Esophagus squamous epithelium (tissue), 5 donors: ENCODE results near the gene FBXW7. TPM values are rescaled to one million over a fixed set of nuclear protein-coding genes. Genes with fewer than 3 reads are reported as not detected.

Source experiments
- DNase-seq: peaks from one replicate; lab custom pipeline; 2025; lab: John Stamatoyannopoulos, UW
- H3K27ac ChIP-seq, 4 donors: fragments of 200-600 bp; sonication (generic); one replicate each; pipeline ENCODE4 v1.5.1; 2016 to 2019; ENCODE audit warnings: mild to moderate bottlenecking in 1 of 4
- H3K27me3 ChIP-seq, 4 donors: fragments of 200-600 bp; sonication (generic); 1 replicate in 3 of 4; 2 replicates in 1 of 4; pipeline versions ENCODE4 v1.5.1 to v1.6.0; 2017 to 2021; ENCODE audit warnings: antibody characterized with exemption in 1 of 4
- H3K36me3 ChIP-seq, 3 donors: fragments of 200-600 bp; sonication (generic); one replicate each; pipeline ENCODE4 v1.5.1; 2016 to 2019
- H3K4me1 ChIP-seq, 3 donors: fragments of 200-600 bp; sonication (generic); one replicate each; pipeline ENCODE4 v1.5.1; 2017 to 2019
- H3K4me3 ChIP-seq, 4 donors: fragments of 200-600 bp; sonication (generic); 1 replicate in 3 of 4; 2 replicates in 1 of 4; pipeline ENCODE4 v1.5.1; 2016 to 2019; ENCODE audit warnings: mild to moderate bottlenecking in 2 of 4, moderate library complexity in 1 of 4
- H3K9me3 ChIP-seq, 3 donors: fragments of 200-600 bp; sonication (generic); one replicate each; pipeline ENCODE4 v1.5.1; 2016 to 2019
- CTCF ChIP-seq, 6 experiments: fragments of 450-650 bp in 4 of 6; fragments of 200-600 bp in 2 of 6; sonication (generic) in 2 of 6; IDR thresholded peaks; one replicate each; pipeline ENCODE4 v1.5.1; 2016 to 2019; ENCODE audit warnings: antibody characterized with exemption in 6 of 6, mild to moderate bottlenecking in 4 of 6, moderate library complexity in 4 of 6
- POLR2A ChIP-seq, 4 donors: fragments of 450-650 bp; IDR thresholded peaks; one replicate each; pipeline ENCODE4 v1.6.1; 2017; ENCODE audit warnings: antibody characterized with exemption in 4 of 4, mild to moderate bottlenecking in 4 of 4, moderate library complexity in 3 of 4
- WGBS, 2 donors: methylation state at CpG; one replicate each; pipeline ENCODE4 v1.1.5; 2018; 5-methylcytosine and 5-hydroxymethylcytosine counted together
- intact Hi-C: fragments of 100-400 bp; cut with DNase I; formaldehyde crosslinking; loops from one replicate; pipeline ENCODE4 v1.15.0; 2022
- small RNA-seq, 4 donors: library from RNA; depleted of rRNA; stranded (forward); fragments of <200 nt; gene quantifications; one replicate each; pipeline ENCODE3, GENCODE V24; 2016
- total RNA-seq, 4 donors: library from RNA; depleted of rRNA; stranded (reverse); fragments of >200 nt; gene quantifications; one replicate each; pipeline ENCODE4 v1.1.0, GENCODE V29; 2016
- donor health status: DM: yes; HTN: yes; CAD: no.

FBXW7 gene
- total RNA-seq, 4 donors from 2014 or later: 32.3 to 92.7 (median 36.9) TPM

GRCh38 chr4:152278505-152279233 lies 257.2 kb downstream of the FBXW7 start:
- H3K27me3 ChIP-seq: no peaks in the 10 kb centered on the region
- WGBS, 2 donors: 39 to 52% methylated on average over 6 to 9 of the region's 9 CpGs
- no peaks in the 10 kb centered on the region for H3K36me3 ChIP-seq
- peak overlapping the region in 2 of 4 donors; percentile 50 to 60 for H3K27ac ChIP-seq
- H3K4me1 ChIP-seq: peaks cover 4 to 24% (median 4%) of the 10 kb centered on the region in 3 donors
- H3K4me3 ChIP-seq: no peak overlapping the region
- intact Hi-C loops: no loop called here
- no peaks in the 10 kb centered on the region for H3K9me3 ChIP-seq
- TF ChIP-seq POLR2A (IDR thresholded peaks at IDR 0.05): no peak
- no peak for TF ChIP-seq CTCF (IDR thresholded peaks at IDR 0.05)
- no peak for DNase-seq

DNA sequence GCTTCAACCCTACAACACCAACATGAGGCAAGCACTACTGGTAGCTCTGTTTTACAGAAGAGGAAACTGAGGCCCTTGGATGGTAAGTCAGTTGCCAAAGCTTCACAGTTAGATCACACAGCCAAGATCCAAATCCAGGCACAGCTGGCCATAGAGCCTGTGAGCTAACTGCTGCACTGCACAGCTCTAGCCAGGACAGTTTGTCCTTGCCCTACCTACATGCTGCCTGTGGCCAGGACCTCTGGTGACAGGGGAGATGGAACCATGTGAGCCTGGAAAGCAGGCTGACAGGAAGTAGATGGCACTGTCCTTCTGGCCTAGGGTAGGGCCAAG lies 257.8 kb downstream of the FBXW7 start:
- Histone ChIP-seq H3K9me3 (no peaks in the 10 kb centered on the region), H3K36me3 (no peaks in the 10 kb centered on the region), H3K27ac (peak overlapping the region in 2 of 4 donors; percentile 50 to 60), H3K27me3 (no peaks in the 10 kb centered on the region), H3K4me1 (peaks cover 4 to 24% (median 4%) of the 10 kb centered on the region in 3 donors), H3K4me3 (no peak overlapping the region)
- intact Hi-C loops: no loop called here
- TF ChIP-seq POLR2A (IDR thresholded peaks at IDR 0.05) (no peak), CTCF (IDR thresholded peaks at IDR 0.05) (no peak)
- no peak for DNase-seq

DNA sequence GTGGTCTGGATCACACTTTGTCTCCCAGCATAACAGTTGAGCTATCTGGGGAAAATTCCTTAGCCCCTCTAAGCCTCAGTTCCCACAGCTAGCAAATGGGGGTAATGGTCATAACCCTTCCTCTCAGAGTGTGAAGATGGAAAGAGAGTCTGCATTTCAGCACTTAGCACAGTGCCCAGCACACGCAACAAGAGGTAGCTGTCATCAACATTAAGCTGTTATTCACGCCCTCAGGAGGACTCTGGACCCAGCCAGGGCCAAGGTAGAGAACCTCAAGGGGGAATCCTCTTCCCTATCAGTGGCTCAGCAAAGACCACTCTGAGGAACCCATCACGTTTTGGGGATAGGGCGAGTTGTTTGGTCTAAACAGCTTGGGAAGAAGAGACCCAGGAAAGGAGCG lies 258.6 kb downstream of the FBXW7 start:
- Histone ChIP-seq H3K9me3 (no peaks in the 10 kb centered on the region), H3K4me1 (peaks cover 4 to 24% (median 4%) of the 10 kb centered on the region in 3 donors), H3K27ac (no peak overlapping the region), H3K27me3 (no peaks in the 10 kb centered on the region), H3K4me3 (no peak overlapping the region), H3K36me3 (no peaks in the 10 kb centered on the region)
- 83% methylated on average over 3 to 5 of the region's 5 CpGs for WGBS, 2 donors
- DNase-seq: no peak
- intact Hi-C loops: no loop called here
- TF ChIP-seq POLR2A (IDR thresholded peaks at IDR 0.05) (no peak), CTCF (IDR thresholded peaks at IDR 0.05) (no peak)

- intact Hi-C loops: no loop called here
- DNase-seq: no peak
- TF ChIP-seq CTCF (IDR thresholded peaks at IDR 0.05) (no peak), POLR2A (IDR thresholded peaks at IDR 0.05) (no peak)
- Histone ChIP-seq H3K9me3 (no peaks in the 10 kb centered on the region), H3K27me3 (no peaks in the 10 kb centered on the region), H3K27ac (no peak overlapping the region), H3K36me3 (no peaks in the 10 kb centered on the region), H3K4me3 (no peak overlapping the region), H3K4me1 (peaks cover 0 to 11% (median 0%) of the 10 kb centered on the region in 3 donors)
- 35 to 50% methylated on average over 1 of the region's 1 CpG for WGBS, 2 donors
Measured at GRCh38 chr4:152273343-152273742, 262.5 kb downstream of the FBXW7 start.

Small RNA genes within 50 kb of the gene (small RNA-seq; reads per million reads assigned to genes)
- gene MIR3140: 0 to 0.15 (median 0) reads per million in 4 donors

Other genes starting within 250 kb of the FBXW7 start
- gene TMEM154, start 143.9 kb upstream of the FBXW7 start, total RNA-seq: 10 to 100 TPM; 41.2 to 83.1 (median 60.5) TPM
- under 1 TPM in 3 of 4 donors, not detected in 1; 0.19 to 0.38 (median 0.22) TPM for gene TIGD4, start 243.6 kb upstream of the FBXW7 start, total RNA-seq
- 10 to 100 TPM; 21.7 to 34.3 (median 28.0) TPM for gene ARFIP1, start 243.9 kb upstream of the FBXW7 start, total RNA-seq